Esophagus muscularis mucosa (tissue), 4 donors: ENCODE measurements around the gene ZP2. TPM values are rescaled to one million over a fixed set of nuclear protein-coding genes. Genes with fewer than 3 reads are reported as not detected.

ENCODE experiments used
- DNase-seq: peaks from one replicate; pipeline ENCODE4 v3.0.0-alpha.2; 2017; ENCODE audit errors: extremely low spot score
- H3K27ac ChIP-seq, 4 donors: fragments of 200-600 bp; sonication (generic); replicated peaks in 1 of 4; 1 replicate in 3 of 4; 2 replicates in 1 of 4; pipeline ENCODE4 v1.5.1; 2016 to 2019; ENCODE audit warnings: mild to moderate bottlenecking in 1 of 4
- H3K27me3 ChIP-seq, 4 donors: fragments of 200-600 bp; sonication (generic); one replicate each; pipeline versions ENCODE4 v1.5.1 to v1.6.0; 2016 to 2019
- H3K36me3 ChIP-seq, 4 donors: fragments of 200-600 bp; sonication (generic); one replicate each; pipeline ENCODE4 v1.5.1; 2016 to 2019
- H3K4me1 ChIP-seq, 4 donors: fragments of 200-600 bp; sonication (generic); one replicate each; pipeline ENCODE4 v1.5.1; 2016 to 2019
- H3K4me3 ChIP-seq, 4 donors: fragments of 200-600 bp; sonication (generic); 1 replicate in 2 of 4; 2 replicates in 2 of 4; pipeline ENCODE4 v1.5.1; 2016 to 2019; ENCODE audit warnings: mild to moderate bottlenecking in 4 of 4, moderate library complexity in 1 of 4
- H3K9me3 ChIP-seq, 4 donors: fragments of 200-600 bp; sonication (generic); 1 replicate in 3 of 4; 2 replicates in 1 of 4; pipeline ENCODE4 v1.5.1; 2016 to 2019
- EP300 ChIP-seq: sonication (generic); formaldehyde crosslinking; IDR thresholded peaks from one replicate; pipeline ENCODE4 v1.6.1; 2017; ENCODE audit warnings: antibody characterized with exemption
- POLR2A ChIP-seq: fragments of 450-650 bp; IDR thresholded peaks from one replicate; pipeline ENCODE4 v1.6.1; 2017; ENCODE audit warnings: antibody characterized with exemption, moderate library complexity, mild to moderate bottlenecking, low read depth
- POLR2AphosphoS5 ChIP-seq, 2 donors: sonication (generic); formaldehyde crosslinking; IDR thresholded peaks; one replicate each; pipeline ENCODE4 v1.6.1; 2017; ENCODE audit warnings: antibody characterized with exemption in 2 of 2
- WGBS: methylation state at CpG from one replicate; pipeline ENCODE4 v1.1.5; 2018; 5-methylcytosine and 5-hydroxymethylcytosine counted together
- intact Hi-C: fragments of 100-400 bp; cut with DNase I; formaldehyde crosslinking; loops from one replicate; pipeline ENCODE4 v1.15.1; 2023
- total RNA-seq, 4 donors: library from RNA; depleted of rRNA; stranded (reverse); fragments of >200 nt; gene quantifications; one replicate each; pipeline versions ENCODE4 v1.1.0 to v1.2.1, GENCODE V29; 2016
- TF ChIP-seq, protein P1 (sequence below), 3 experiments: fragments of 200-600 bp in 2 of 3; fragments of 450-650 bp in 1 of 3; sonication (generic) in 2 of 3; IDR thresholded peaks; one replicate each; pipeline ENCODE4 v1.5.1; 2017 to 2019; ENCODE audit warnings: antibody characterized with exemption in 3 of 3, mild to moderate bottlenecking in 2 of 3, moderate library complexity in 1 of 3

The ZP2 gene
- total RNA-seq, 4 donors from 2014 or later = not detected

- H3K9me3 ChIP-seq = no peaks in the 10 kb centered on the region
- no peaks in the 10 kb centered on the region for H3K27me3 ChIP-seq
- H3K4me3 ChIP-seq = no peak overlapping the region
- no peak for DNase-seq
- peaks cover 41 to 79% (median 69%) of the 10 kb centered on the region in 4 donors for H3K36me3 ChIP-seq
- intact Hi-C loops = loop anchor here (10.0 kb wide), 1 partner anchor 253 kb away; no protein-coding TSS in a partner anchor
- 96% methylated on average over 12 of the region's 12 CpGs for WGBS
- peaks cover 22 to 54% (median 40%) of the 10 kb centered on the region in 4 donors for H3K4me1 ChIP-seq
- H3K27ac ChIP-seq = no peak overlapping the region
- TF ChIP-seq EP300 = no peak
- TF ChIP-seq, protein P1, sequence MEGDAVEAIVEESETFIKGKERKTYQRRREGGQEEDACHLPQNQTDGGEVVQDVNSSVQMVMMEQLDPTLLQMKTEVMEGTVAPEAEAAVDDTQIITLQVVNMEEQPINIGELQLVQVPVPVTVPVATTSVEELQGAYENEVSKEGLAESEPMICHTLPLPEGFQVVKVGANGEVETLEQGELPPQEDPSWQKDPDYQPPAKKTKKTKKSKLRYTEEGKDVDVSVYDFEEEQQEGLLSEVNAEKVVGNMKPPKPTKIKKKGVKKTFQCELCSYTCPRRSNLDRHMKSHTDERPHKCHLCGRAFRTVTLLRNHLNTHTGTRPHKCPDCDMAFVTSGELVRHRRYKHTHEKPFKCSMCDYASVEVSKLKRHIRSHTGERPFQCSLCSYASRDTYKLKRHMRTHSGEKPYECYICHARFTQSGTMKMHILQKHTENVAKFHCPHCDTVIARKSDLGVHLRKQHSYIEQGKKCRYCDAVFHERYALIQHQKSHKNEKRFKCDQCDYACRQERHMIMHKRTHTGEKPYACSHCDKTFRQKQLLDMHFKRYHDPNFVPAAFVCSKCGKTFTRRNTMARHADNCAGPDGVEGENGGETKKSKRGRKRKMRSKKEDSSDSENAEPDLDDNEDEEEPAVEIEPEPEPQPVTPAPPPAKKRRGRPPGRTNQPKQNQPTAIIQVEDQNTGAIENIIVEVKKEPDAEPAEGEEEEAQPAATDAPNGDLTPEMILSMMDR (IDR thresholded peaks at IDR 0.05) = no peak
- TF ChIP-seq POLR2A = no peak
- no peak for TF ChIP-seq POLR2AphosphoS5 (IDR thresholded peaks at IDR 0.05)
These were observed 43.3 kb downstream of the ZP2 start for GRCh38 chr16:21167929-21168602.

DNA sequence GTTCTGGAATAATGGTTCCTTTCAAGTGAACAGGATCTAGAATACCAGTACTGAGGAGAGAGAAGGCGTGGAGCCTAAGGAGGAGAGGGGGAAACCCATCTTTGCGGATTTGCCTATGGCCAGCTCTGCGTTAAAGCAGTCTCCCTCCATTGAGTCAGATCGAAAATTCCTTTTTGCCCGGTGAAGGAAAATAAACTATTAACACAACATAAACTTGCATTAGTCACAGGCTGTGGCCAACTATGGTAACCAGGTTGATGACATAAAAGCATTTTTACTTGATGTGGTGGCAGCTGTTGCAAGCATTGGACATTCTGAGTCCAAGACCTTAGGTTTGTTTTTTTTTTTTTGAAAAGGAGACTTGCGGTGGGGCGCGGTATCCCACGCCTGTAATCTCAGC lies 44.0 kb downstream of the ZP2 start:
- intact Hi-C loops = loop anchor here (10.0 kb wide), 1 partner anchor 253 kb away; no protein-coding TSS in a partner anchor
- H3K9me3 ChIP-seq = no peaks in the 10 kb centered on the region
- H3K4me3 ChIP-seq = no peak overlapping the region
- no peak for DNase-seq
- WGBS = 84% methylated on average over 9 of the region's 9 CpGs
- TF ChIP-seq POLR2AphosphoS5 (IDR thresholded peaks at IDR 0.05) (no peak), POLR2A (no peak), EP300 (no peak)
- TF ChIP-seq, protein P1 (IDR thresholded peaks at IDR 0.05) = no peak
- H3K27ac ChIP-seq = peak overlapping the region; percentile 1 to 30 (median 16)
- H3K4me1 ChIP-seq = peaks cover 22 to 61% (median 47%) of the 10 kb centered on the region in 4 donors
- no peaks in the 10 kb centered on the region for H3K27me3 ChIP-seq
- peaks cover 35 to 72% (median 62%) of the 10 kb centered on the region in 4 donors for H3K36me3 ChIP-seq

DNA sequence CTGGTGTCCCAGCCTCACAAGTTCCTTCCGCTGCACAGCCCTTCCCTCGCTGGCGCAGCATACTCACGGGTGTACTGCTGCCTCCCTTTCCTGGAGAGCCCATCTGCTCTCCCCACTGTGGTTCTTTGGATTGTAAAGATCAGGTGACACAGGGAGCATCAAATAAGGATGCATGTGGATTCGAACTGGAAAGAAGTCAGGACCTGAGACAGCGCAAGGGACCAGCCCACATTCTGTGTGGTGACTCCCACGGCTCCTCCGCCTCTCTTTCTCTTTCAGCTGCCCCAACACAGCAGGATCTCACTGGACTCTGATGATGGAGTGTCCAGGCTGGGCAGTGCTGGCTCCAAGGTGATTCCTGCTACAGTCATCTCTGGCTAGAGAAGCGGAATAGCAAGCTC lies 44.8 kb downstream of the ZP2 start:
- Histone ChIP-seq H3K27ac (peak overlapping the region; percentile 1 to 30 (median 16)), H3K9me3 (no peaks in the 10 kb centered on the region), H3K4me1 (peaks cover 30 to 69% (median 55%) of the 10 kb centered on the region in 4 donors), H3K36me3 (peaks cover 27 to 64% (median 56%) of the 10 kb centered on the region in 4 donors), H3K4me3 (no peak overlapping the region), H3K27me3 (no peaks in the 10 kb centered on the region)
- intact Hi-C loops = loop anchor here (10.0 kb wide), 1 partner anchor 252 kb away; no protein-coding TSS in a partner anchor
- WGBS = 92% methylated on average over 9 of the region's 9 CpGs
- no peak for TF ChIP-seq POLR2A
- TF ChIP-seq, protein P1 (IDR thresholded peaks at IDR 0.05) = no peak
- no peak for TF ChIP-seq EP300
- TF ChIP-seq POLR2AphosphoS5 (IDR thresholded peaks at IDR 0.05) = no peak
- DNase-seq = no peak

DNA sequence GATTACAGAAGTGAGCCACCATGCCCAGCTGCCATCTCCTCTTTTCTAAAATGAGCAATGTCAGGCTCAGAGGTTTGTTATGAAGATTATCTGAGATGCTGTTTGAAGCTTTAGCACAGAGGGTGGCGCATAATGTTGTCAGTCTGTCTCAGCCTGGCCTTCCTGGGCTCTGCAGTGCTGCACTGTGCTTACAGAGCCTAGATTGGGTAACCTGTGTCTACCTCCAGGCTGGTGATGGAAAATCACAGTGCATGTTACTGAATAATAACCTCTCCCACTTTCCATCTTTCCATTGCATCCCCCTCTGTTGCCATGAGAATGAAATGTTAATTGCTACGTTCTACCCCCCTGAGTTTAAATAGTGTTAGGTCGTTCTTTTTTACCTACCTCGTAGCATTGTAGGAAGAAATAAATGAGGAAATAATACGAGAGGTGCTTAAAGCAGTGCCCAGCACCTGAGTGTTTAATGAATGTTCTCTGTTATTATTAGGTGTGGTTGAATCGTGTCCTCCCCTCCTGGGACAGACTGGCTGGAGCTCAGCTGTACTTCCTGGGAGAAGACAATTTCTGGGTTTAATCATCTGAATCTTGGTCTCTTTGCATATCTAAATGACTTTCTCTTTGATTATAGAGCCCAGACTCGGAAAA lies 46.7 kb downstream of the ZP2 start:
- TF ChIP-seq POLR2AphosphoS5 (IDR thresholded peaks at IDR 0.05) (no peak), EP300 (no peak), POLR2A (no peak)
- peak overlapping the region; percentile 73 to 94 (median 89) for H3K27ac ChIP-seq
- H3K36me3 ChIP-seq = peaks cover 12 to 48% (median 37%) of the 10 kb centered on the region in 4 donors
- WGBS = 67% methylated on average over 7 of the region's 7 CpGs
- intact Hi-C loops = loop anchor here (10.0 kb wide), 1 partner anchor 250 kb away; no protein-coding TSS in a partner anchor
- no peaks in the 10 kb centered on the region for H3K9me3 ChIP-seq
- peaks cover 37 to 81% (median 72%) of the 10 kb centered on the region in 4 donors for H3K4me1 ChIP-seq
- DNase-seq = no peak
- H3K27me3 ChIP-seq = no peaks in the 10 kb centered on the region
- H3K4me3 ChIP-seq = no peak overlapping the region

- no peak for DNase-seq
- TF ChIP-seq EP300 (no peak), POLR2AphosphoS5 (IDR thresholded peaks at IDR 0.05) (no peak), POLR2A (no peak)
- TF ChIP-seq, protein P1 (IDR thresholded peaks at IDR 0.05) = no peak
- 73% methylated on average over 4 of the region's 4 CpGs for WGBS
- Histone ChIP-seq H3K4me3 (no peak overlapping the region), H3K27me3 (no peaks in the 10 kb centered on the region), H3K36me3 (peaks cover 12 to 48% (median 34%) of the 10 kb centered on the region in 4 donors), H3K27ac (peak overlapping the region; percentile 73 to 94 (median 89)), H3K4me1 (peaks cover 37 to 76% (median 68%) of the 10 kb centered on the region in 4 donors), H3K9me3 (no peaks in the 10 kb centered on the region)
- intact Hi-C loops = loop anchor here (2.0 to 10.0 kb wide), 2 partner anchors 137 to 249 kb away; no protein-coding TSS in a partner anchor
These were observed 47.8 kb downstream of the ZP2 start for GRCh38 chr16:21163576-21163975.
